HepG2 (cell line): ENCODE results near the gene LRRC27. TPM values are rescaled to one million over a fixed set of nuclear protein-coding genes. Genes with fewer than 3 reads are reported as not detected.

Experiments
- ATAC-seq: fragments of 200-7000 bp; cut with Tn5 transposase; 3 replicates; pipeline ENCODE4 v1.9.1; 2020; ENCODE audit warnings: mild to moderate bottlenecking, moderate library complexity
- BruUV-seq: library from RNA; stranded (reverse); fragments of 400-500 nt; replicated peaks from 2 replicates; lab custom pipeline; 2021; lab: Mats Ljungman, UMichigan
- CTCF ChIA-PET: fragments of 300-600 bp; formaldehyde crosslinking; extraction: SDS; loops from one replicate; lab custom pipeline; 2021; ENCODE audit warnings: low total read pairs, inconsistent platforms, low intra/inter-chr PET ratio; lab: Yijun Ruan, JAX
- POLR2A ChIA-PET: fragments of 350-600 bp; sonication (Branson Sonifier 250); formaldehyde crosslinking; loops from one replicate; lab custom pipeline; 2020; ENCODE audit warnings: antibody characterized with exemption, inconsistent platforms; lab: Yijun Ruan, JAX
- DNase-seq: peaks from one replicate; pipeline ENCODE4 v3.0.0-alpha.2; 2015; ENCODE audit warnings: low spot score
- FAIRE-seq: peaks from 3 replicates; lab custom pipeline; 2011; peaks lifted over from hg19 to GRCh38; lab: Jason Lieb, UNC
- H2AFZ ChIP-seq: one replicate; pipeline ENCODE4 v1.6.1; 2011; ENCODE audit warnings: low read length, inconsistent platforms
- H3K27ac ChIP-seq: fragments of 300-600 bp; 3 replicates; pipeline ENCODE4 v1.8.0; 2011; ENCODE audit warnings: mixed run types, mild to moderate bottlenecking, mixed read lengths, low read length, inconsistent platforms; ENCODE audit not compliant: insufficient read depth; ENCODE audit errors: extremely low read length
- H3K27me3 ChIP-seq, 2 experiments: fragments of 200-600 bp in 1 of 2; 2 replicates in 1 of 2; 3 replicates in 1 of 2; pipeline versions ENCODE4 v1.6.0 to v1.8.0; 2011; ENCODE audit warnings: low read length in 2 of 2, mild to moderate bottlenecking in 2 of 2, moderate library complexity in 2 of 2, inconsistent platforms in 1 of 2; ENCODE audit not compliant: insufficient read depth in 2 of 2, control insufficient read depth in 1 of 2
- H3K36me3 ChIP-seq, 2 experiments: fragments of 200-600 bp in 1 of 2; replicated peaks in 1 of 2; 2 replicates in 1 of 2; 3 replicates in 1 of 2; pipeline versions ENCODE4 v1.5.1 to v1.8.0; 2011; ENCODE audit warnings: low read length in 2 of 2, inconsistent platforms in 1 of 2; ENCODE audit not compliant: insufficient read depth in 2 of 2, control insufficient read depth in 1 of 2
- H3K4me1 ChIP-seq: 2 replicates; pipeline ENCODE4 v1.5.1; 2012; ENCODE audit warnings: low read length, inconsistent platforms; ENCODE audit not compliant: insufficient read depth
- H3K4me2 ChIP-seq: 2 replicates; pipeline ENCODE4 v1.6.0; 2011; ENCODE audit warnings: low read depth, low read length, inconsistent platforms
- H3K4me3 ChIP-seq, 3 experiments: fragments of 200-600 bp in 1 of 3; sonication (generic), shearing (Covaris generic) in 1 of 3; replicated peaks in 1 of 3; 2 replicates each; pipeline ENCODE4 v1.5.1; 2011 to 2016; ENCODE audit warnings: low read length in 3 of 3, inconsistent platforms in 2 of 3, low read depth in 2 of 3, mild to moderate bottlenecking in 2 of 3, control low read depth in 1 of 3, mixed read lengths in 1 of 3; ENCODE audit not compliant: insufficient read depth in 1 of 3
- H3K79me2 ChIP-seq: one replicate; pipeline ENCODE4 v1.6.1; 2011; ENCODE audit warnings: low read length, inconsistent platforms; ENCODE audit not compliant: insufficient read depth
- H3K9ac ChIP-seq: 2 replicates; pipeline ENCODE4 v1.6.0; 2011; ENCODE audit warnings: mild to moderate bottlenecking, low read depth, low read length, inconsistent platforms; ENCODE audit not compliant: insufficient read depth
- H3K9me3 ChIP-seq: 2 replicates; pipeline ENCODE4 v1.5.1; 2012; ENCODE audit warnings: mild to moderate bottlenecking, low read length
- H4K20me1 ChIP-seq: 2 replicates; pipeline ENCODE4 v1.6.0; 2011; ENCODE audit warnings: inconsistent platforms, mild to moderate bottlenecking, low read length, moderate library complexity; ENCODE audit not compliant: insufficient read depth
- AHR ChIP-seq: IDR thresholded peaks from 2 replicates; pipeline ENCODE4 v1.6.1; 2018; ENCODE audit warnings: missing genetic modification reagents, missing compliant biosample characterization
- CENPX ChIP-seq: sonication (generic); formaldehyde crosslinking; IDR thresholded peaks from 2 replicates; pipeline ENCODE4 v1.9.0; 2021; ENCODE audit warnings: mild to moderate bottlenecking, missing genetic modification reagents, moderate library complexity
- KLF12 ChIP-seq: sonication (generic); formaldehyde crosslinking; IDR thresholded peaks from 2 replicates; pipeline ENCODE4 v1.4.0; 2020; ENCODE audit warnings: missing genetic modification reagents, borderline replicate concordance
- KMT2B ChIP-seq: IDR thresholded peaks from 2 replicates; pipeline ENCODE4 v1.6.1; 2016; ENCODE audit warnings: missing genetic modification reagents, missing compliant biosample characterization
- LRRFIP1 ChIP-seq: sonication (generic); formaldehyde crosslinking; conservative IDR thresholded peaks from 2 replicates; pipeline ENCODE4 v1.4.0; 2020; ENCODE audit warnings: missing genetic modification reagents
- MEF2D ChIP-seq: sonication (generic); formaldehyde crosslinking; IDR thresholded peaks from 2 replicates; pipeline ENCODE4 v1.5.1; 2020; ENCODE audit warnings: mild to moderate bottlenecking, missing genetic modification reagents
- PHF8 ChIP-seq: sonication (generic); formaldehyde crosslinking; IDR thresholded peaks from 2 replicates; pipeline ENCODE4 v1.5.0; 2020; ENCODE audit warnings: missing genetic modification reagents
- POLR2AphosphoS2 ChIP-seq: IDR thresholded peaks from 2 replicates; pipeline ENCODE4 v1.6.1; 2011; ENCODE audit warnings: low read depth, low read length, improper control_type of control experiment
- STAT6 ChIP-seq: sonication (generic); formaldehyde crosslinking; IDR thresholded peaks from 2 replicates; pipeline ENCODE4 v1.4.0; 2020; ENCODE audit warnings: missing genetic modification reagents, mild to moderate bottlenecking, borderline replicate concordance
- TOE1 ChIP-seq: sonication (generic); formaldehyde crosslinking; IDR thresholded peaks from 2 replicates; pipeline ENCODE4 v1.4.0; 2020; ENCODE audit warnings: mild to moderate bottlenecking, missing genetic modification reagents
- U2AF1 ChIP-seq: fragments of 200-400 bp; formaldehyde crosslinking; optimal IDR thresholded peaks from 2 replicates; pipeline ENCODE3; 2017; ENCODE audit warnings: mild to moderate bottlenecking, low read depth, low read length
- ZBTB1 ChIP-seq: sonication (generic); formaldehyde crosslinking; IDR thresholded peaks from 2 replicates; pipeline ENCODE4 v1.4.0; 2020; ENCODE audit warnings: missing genetic modification reagents, borderline replicate concordance
- ZBTB8A ChIP-seq: sonication (generic); formaldehyde crosslinking; IDR thresholded peaks from 2 replicates; pipeline ENCODE4 v1.4.0; 2020; ENCODE audit warnings: mild to moderate bottlenecking, low read depth, missing genetic modification reagents, borderline replicate concordance
- ZNF230 ChIP-seq: sonication (generic); formaldehyde crosslinking; IDR thresholded peaks from 2 replicates; pipeline ENCODE4 v1.4.0; 2020; ENCODE audit warnings: mild to moderate bottlenecking, missing genetic modification reagents
- ZNF3 ChIP-seq: IDR thresholded peaks from 2 replicates; pipeline ENCODE4 v1.7.0; 2017; ENCODE audit warnings: inconsistent platforms
- ZNF674 ChIP-seq: sonication (generic); formaldehyde crosslinking; IDR thresholded peaks from 2 replicates; pipeline ENCODE4 v1.5.0; 2020; ENCODE audit warnings: low read depth, mild to moderate bottlenecking, missing genetic modification reagents
- ZNF709 ChIP-seq: sonication (generic); formaldehyde crosslinking; IDR thresholded peaks from 2 replicates; pipeline ENCODE4 v1.5.0; 2020; ENCODE audit warnings: mild to moderate bottlenecking, missing genetic modification reagents
- ZNF772 ChIP-seq: sonication (generic); formaldehyde crosslinking; IDR thresholded peaks from 2 replicates; pipeline ENCODE4 v1.5.0; 2020; ENCODE audit warnings: mild to moderate bottlenecking, missing genetic modification reagents
- ZNF777 ChIP-seq: sonication (generic); formaldehyde crosslinking; IDR thresholded peaks from 2 replicates; pipeline ENCODE4 v1.4.0; 2020; ENCODE audit warnings: missing genetic modification reagents
- WGBS: methylation state at CpG from one replicate; pipeline ENCODE4 v1.1.6; 2017; ENCODE audit warnings: low lambda C conversion rate; 5-methylcytosine and 5-hydroxymethylcytosine counted together
- in situ Hi-C: cut with HindIII; loops from 2 replicates; pipeline ENCODE4 v1.10.0; 2017; ENCODE audit warnings: low pct_unique_long_range_greater_than_20kb; ENCODE audit not compliant: extremely low pct_ligation_motif_present
- intact Hi-C: fragments of 100-400 bp; cut with micrococcal nuclease; formaldehyde crosslinking; loops from one replicate; pipeline ENCODE4 v1.10.0; 2022; ENCODE audit not compliant: unreplicated experiment
- polyA plus RNA-seq, 8 experiments: library from polyadenylated mRNA; depleted of rRNA in 3 of 8; stranded (reverse) in 7 of 8; unstranded in 1 of 8; fragments of >200 nt; fragmentation: Illumina TruSeq in 4 of 8; extraction: Trizol in 4 of 8; gene quantifications; 2 replicates each; pipeline versions ENCODE4 v1.2.1 to v1.2.3, GENCODE V29; 2011 to 2016; ENCODE audit warnings: low read depth in 4 of 8, missing spikeins in 1 of 8, mixed read lengths in 1 of 8; ENCODE audit not compliant: insufficient read depth in 1 of 8
- total RNA-seq, 5 experiments: library from RNA; depleted of rRNA; stranded (reverse); fragments of >200 nt; fragmentation: Illumina TruSeq; extraction: Trizol; gene quantifications; 2 replicates each; pipeline ENCODE4 v1.2.3, GENCODE V29; 2016; ENCODE audit warnings: low read depth in 1 of 5
- TF ChIP-seq, protein P1 (sequence below): sonication (generic); formaldehyde crosslinking; IDR thresholded peaks from 2 replicates; pipeline ENCODE4 v1.5.0; 2020; ENCODE audit warnings: missing genetic modification reagents, mild to moderate bottlenecking, borderline replicate concordance
- TF ChIP-seq, protein P2 (sequence below): IDR thresholded peaks from 2 replicates; pipeline ENCODE4 v1.6.1; 2012; ENCODE audit warnings: inconsistent platforms

The LRRC27 gene
- total and polyA plus RNA-seq, 2 of the 13 experiments (the other 11 are each of a cell fraction or from before 2014, with no cell fraction given) = 4.2 to 4.6 TPM

GRCh38 chr10:132347931-132348267, 15.9 kb downstream of the LRRC27 start (continued):
- TF ChIP-seq STAT6 (no peak), KMT2B (CRISPR knock-in tag) (no peak)

DNA sequence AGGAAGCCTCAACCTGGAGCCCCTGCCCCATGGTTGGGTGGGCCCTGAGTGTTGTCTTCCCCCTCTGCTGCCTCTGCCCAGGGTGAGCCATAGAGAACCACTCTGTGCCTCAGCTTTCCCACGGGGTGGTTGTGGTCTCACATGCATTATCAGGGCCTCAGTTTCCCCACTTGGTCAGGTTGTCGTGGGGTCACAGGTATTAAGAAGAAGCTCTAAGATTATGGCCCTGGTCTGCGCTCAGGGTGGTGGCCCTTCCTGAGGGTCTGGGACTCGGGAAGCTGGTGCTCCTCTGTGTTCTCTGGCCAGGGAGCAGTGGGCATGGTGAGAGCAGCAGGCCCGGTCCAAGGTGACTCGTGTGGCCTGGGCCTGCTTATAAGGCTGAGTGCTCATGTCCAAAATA, 17.8 kb downstream of the LRRC27 start:
- Histone ChIP-seq H3K36me3 (no peaks in the 10 kb centered on the region), H3K4me1 (peaks cover 13% of the 10 kb centered on the region), H3K27ac (no peak overlapping the region), H3K27me3 (no peaks in the 10 kb centered on the region), H2AFZ (no peak overlapping the region), H4K20me1 (no peaks in the 10 kb centered on the region), H3K9ac (no peak overlapping the region), H3K9me3 (no peaks in the 10 kb centered on the region), H3K4me3 (no peak overlapping the region), H3K79me2 (no peaks in the 10 kb centered on the region), H3K4me2 (no peak overlapping the region)
- CTCF ChIA-PET = no interaction called here
- WGBS = 82% methylated on average over 6 of the region's 6 CpGs
- POLR2A ChIA-PET = no interaction called here
- no peak for FAIRE-seq
- no TSS peak for BruUV-seq
- intact Hi-C loops = no loop called here
- ATAC-seq = no peak
- no peak for DNase-seq
- in situ Hi-C loops = loop anchor here (5.0 kb wide), 1 partner anchor 127 kb away; no protein-coding TSS in a partner anchor
- no peak for TF ChIP-seq TOE1 (CRISPR knock-in tag)
- TF ChIP-seq, protein P1, sequence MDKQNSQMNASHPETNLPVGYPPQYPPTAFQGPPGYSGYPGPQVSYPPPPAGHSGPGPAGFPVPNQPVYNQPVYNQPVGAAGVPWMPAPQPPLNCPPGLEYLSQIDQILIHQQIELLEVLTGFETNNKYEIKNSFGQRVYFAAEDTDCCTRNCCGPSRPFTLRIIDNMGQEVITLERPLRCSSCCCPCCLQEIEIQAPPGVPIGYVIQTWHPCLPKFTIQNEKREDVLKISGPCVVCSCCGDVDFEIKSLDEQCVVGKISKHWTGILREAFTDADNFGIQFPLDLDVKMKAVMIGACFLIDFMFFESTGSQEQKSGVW (CRISPR knock-in tag) = no peak
- no peak for TF ChIP-seq ZNF674
- no peak for TF ChIP-seq POLR2AphosphoS2
- TF ChIP-seq ZNF772 (CRISPR knock-in tag) = no peak
- TF ChIP-seq, protein P2, sequence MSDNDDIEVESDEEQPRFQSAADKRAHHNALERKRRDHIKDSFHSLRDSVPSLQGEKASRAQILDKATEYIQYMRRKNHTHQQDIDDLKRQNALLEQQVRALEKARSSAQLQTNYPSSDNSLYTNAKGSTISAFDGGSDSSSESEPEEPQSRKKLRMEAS = no peak
- no peak for TF ChIP-seq ZNF230 (CRISPR knock-in tag)
- no peak for TF ChIP-seq ZBTB1 (CRISPR knock-in tag)
- TF ChIP-seq LRRFIP1 (CRISPR knock-in tag) = no peak
- no peak for TF ChIP-seq CENPX
- TF ChIP-seq ZNF3 = no peak
- TF ChIP-seq ZNF709 (CRISPR knock-in tag) = no peak
- no peak for TF ChIP-seq PHF8 (CRISPR knock-in tag)
- TF ChIP-seq ZBTB8A = no peak
- TF ChIP-seq U2AF1 = no peak
- TF ChIP-seq AHR (CRISPR knock-in tag) = no peak
- no peak for TF ChIP-seq MEF2D (CRISPR knock-in tag)
- TF ChIP-seq KLF12 (CRISPR knock-in tag) = no peak
- TF ChIP-seq ZNF777 (CRISPR knock-in tag) = no peak
